B cell (primary cell): ENCODE results near the gene ZAR1L. TPM values are rescaled to one million over a fixed set of nuclear protein-coding genes. Genes with fewer than 3 reads are reported as not detected.

Experiments
- ATAC-seq: fragments of 200-7000 bp; cut with Tn5 transposase; one replicate; pipeline ENCODE4 v1.10.0; 2021; ENCODE audit warnings: low read depth, mild to moderate bottlenecking, moderate number of reproducible peaks, moderate library complexity
- CTCF ChIA-PET: fragments of 350-600 bp; sonication (Branson Sonifier 250); formaldehyde crosslinking; loops from one replicate; lab custom pipeline; 2021; ENCODE audit warnings: antibody characterized with exemption, inconsistent platforms; lab: Charles Lee
- POLR2A ChIA-PET: fragments of 350-600 bp; sonication (Branson Sonifier 250); formaldehyde crosslinking; loops from one replicate; lab custom pipeline; 2021; ENCODE audit warnings: antibody characterized with exemption; lab: Charles Lee
- DNase-seq: peaks from one replicate; pipeline ENCODE4 v3.0.0; 2013
- H2AFZ ChIP-seq: 2 replicates; pipeline ENCODE4 v1.6.1; 2012; ENCODE audit warnings: mild to moderate bottlenecking, low read depth, low read length; ENCODE audit not compliant: insufficient read depth, poor library complexity, severe bottlenecking
- H3K27ac ChIP-seq, 2 donors: 1 replicate in 1 of 2; 2 replicates in 1 of 2; pipeline ENCODE4 v1.5.1; 2012 to 2013; ENCODE audit warnings: low read length in 2 of 2, mild to moderate bottlenecking in 2 of 2, moderate library complexity in 1 of 2
- H3K27me3 ChIP-seq, 4 experiments: fragments of 200-600 bp in 1 of 4; sonication (generic) in 1 of 4; replicated peaks in 1 of 4; 1 replicate in 2 of 4; 2 replicates in 2 of 4; pipeline versions ENCODE4 v1.6.1 to v1.7.0; 2013 to 2016; ENCODE audit warnings: low read length in 3 of 4, mild to moderate bottlenecking in 2 of 4, mixed read lengths in 1 of 4, moderate library complexity in 1 of 4; ENCODE audit not compliant: insufficient read depth in 4 of 4, control insufficient read depth in 3 of 4; ENCODE audit errors: control extremely low read depth in 1 of 4
- H3K36me3 ChIP-seq, 2 experiments: replicated peaks in 1 of 2; 1 replicate in 1 of 2; 2 replicates in 1 of 2; pipeline versions ENCODE4 v1.6.1 to v1.7.1; 2013; ENCODE audit warnings: low read length in 1 of 2; ENCODE audit not compliant: insufficient read depth in 2 of 2, control insufficient read depth in 1 of 2; ENCODE audit errors: control extremely low read depth in 1 of 2, extremely low read depth in 1 of 2
- H3K4me1 ChIP-seq, 2 donors: fragments of 200-600 bp in 1 of 2; sonication (generic) in 1 of 2; 1 replicate in 1 of 2; 2 replicates in 1 of 2; pipeline versions ENCODE4 v1.5.1 to v1.6.1; 2013 to 2017; ENCODE audit warnings: low read length in 2 of 2; ENCODE audit not compliant: control insufficient read depth in 2 of 2, insufficient read depth in 2 of 2
- H3K4me2 ChIP-seq: replicated peaks from 2 replicates; pipeline ENCODE3; 2012; ENCODE audit warnings: mild to moderate bottlenecking, low read depth, low read length; ENCODE audit not compliant: poor library complexity, severe bottlenecking
- H3K4me3 ChIP-seq, 5 experiments: fragments of 200-600 bp in 1 of 5; sonication (generic) in 1 of 5; 1 replicate in 3 of 5; 2 replicates in 2 of 5; pipeline versions ENCODE4 v1.5.1 to v1.7.0; 2011 to 2016; ENCODE audit warnings: low read length in 4 of 5, mild to moderate bottlenecking in 4 of 5, low read depth in 2 of 5, control low read depth in 1 of 5, moderate library complexity in 1 of 5; ENCODE audit not compliant: insufficient read depth in 1 of 5; ENCODE audit errors: control extremely low read depth in 1 of 5, extremely low read depth in 1 of 5
- H3K79me2 ChIP-seq: fragments of 200-600 bp; sonication (generic); one replicate; pipeline ENCODE4 v1.6.0; 2016; ENCODE audit warnings: low read length; ENCODE audit not compliant: control insufficient read depth, insufficient read depth
- H3K9ac ChIP-seq: fragments of 200-600 bp; sonication (generic); 2 replicates; pipeline ENCODE4 v1.6.1; 2017; ENCODE audit warnings: mild to moderate bottlenecking, low read length, moderate library complexity
- H3K9me3 ChIP-seq, 3 donors: one replicate each; pipeline versions ENCODE4 v1.6.1 to v1.7.1; 2013; ENCODE audit warnings: low read length in 2 of 3; ENCODE audit not compliant: control insufficient read depth in 2 of 3, insufficient read depth in 1 of 3; ENCODE audit errors: control extremely low read depth in 1 of 3
- H4K20me1 ChIP-seq: 2 replicates; pipeline ENCODE4 v1.6.0; 2012; ENCODE audit warnings: mild to moderate bottlenecking, low read length; ENCODE audit not compliant: insufficient read depth, control insufficient read depth, poor library complexity, severe bottlenecking
- H3K27ac Mint-ChIP-seq: one replicate; pipeline ENCODE4 v1.8.0; 2021; ENCODE audit warnings: mixed read lengths
- H3K27me3 Mint-ChIP-seq: one replicate; pipeline ENCODE4 v1.8.0; 2021; ENCODE audit warnings: mixed read lengths
- H3K4me1 Mint-ChIP-seq: one replicate; pipeline ENCODE4 v1.8.0; 2021; ENCODE audit warnings: mixed read lengths
- H3K4me3 Mint-ChIP-seq: one replicate; pipeline ENCODE4 v1.8.0; 2021; ENCODE audit warnings: mixed read lengths
- H3K9me3 Mint-ChIP-seq: one replicate; pipeline ENCODE4 v1.8.0; 2022; ENCODE audit warnings: mixed read lengths; ENCODE audit not compliant: insufficient read depth
- CTCF ChIP-seq: fragments of 200-600 bp; IDR thresholded peaks from one replicate; pipeline ENCODE4 v1.8.0; 2022; ENCODE audit warnings: antibody characterized with exemption, mild to moderate bottlenecking
- EZH2 ChIP-seq: IDR thresholded peaks from 2 replicates; pipeline ENCODE4 v1.6.1; 2012; ENCODE audit warnings: borderline replicate concordance, low read depth, mild to moderate bottlenecking, moderate library complexity, low read length; ENCODE audit not compliant: insufficient read depth, poor library complexity, severe bottlenecking
- WGBS: methylation state at CpG from one replicate; pipeline ENCODE4 v1.1.5; 2013; ENCODE audit warnings: missing lambda C conversion rate; ENCODE audit not compliant: insufficient coverage; 5-methylcytosine and 5-hydroxymethylcytosine counted together
- intact Hi-C: fragments of 100-400 bp; cut with micrococcal nuclease; formaldehyde crosslinking; loops from one replicate; pipeline ENCODE4 v1.10.0; 2022
- polyA plus RNA-seq: library from polyadenylated mRNA; depleted of rRNA; stranded (reverse); fragments of >200 nt; gene quantifications from 2 replicates; pipeline ENCODE4 v1.2.3, GENCODE V29; 2012
- total RNA-seq, 2 donors: library from RNA; stranded (reverse); fragments of 120-200 nt in 1 of 2; gene quantifications; 1 replicate in 1 of 2; 2 replicates in 1 of 2; pipeline versions ENCODE4 v1.2.3 to v1.2.4, GENCODE V29; 2013 to 2022

The ZAR1L gene
- total and polyA plus RNA-seq, 2 donors (not counting 1 experiment from before 2014, with no cell fraction given): not detected

GRCh38 chr13:32347651-32348050 lies 32.5 kb upstream of the ZAR1L start:
- CTCF ChIA-PET: no interaction called here
- H3K4me1 Mint-ChIP-seq: no peaks in the 10 kb centered on the region
- no peak overlapping the region for H3K4me3 ChIP-seq
- no peak overlapping the region for H2AFZ ChIP-seq
- ATAC-seq (no peak), DNase-seq (no peak)
- no peak overlapping the region for H3K27ac Mint-ChIP-seq
- H3K27me3 ChIP-seq: no peaks in the 10 kb centered on the region
- H3K9me3 Mint-ChIP-seq: no peaks in the 10 kb centered on the region
- no peaks in the 10 kb centered on the region for H3K79me2 ChIP-seq
- POLR2A ChIA-PET: no interaction called here
- no peak for TF ChIP-seq EZH2
- no peak for TF ChIP-seq CTCF
- no peak overlapping the region for H3K27ac ChIP-seq
- peaks cover 0 to 2% of the 10 kb centered on the region in 2 experiments for H3K36me3 ChIP-seq
- H4K20me1 ChIP-seq: no peaks in the 10 kb centered on the region
- intact Hi-C loops: no loop called here
- no CpG with 5 or more reads among the region's 1 CpG for WGBS
- no peaks in the 10 kb centered on the region for H3K9me3 ChIP-seq
- H3K27me3 Mint-ChIP-seq: no peaks in the 10 kb centered on the region
- no peaks in the 10 kb centered on the region for H3K4me1 ChIP-seq
- no peak overlapping the region for H3K9ac ChIP-seq
- no peak overlapping the region for H3K4me2 ChIP-seq
- no peak overlapping the region for H3K4me3 Mint-ChIP-seq

- ChIA-PET CTCF (interaction anchor here (0.8 kb wide), 1 partner anchor 894 kb away, joined by 3 read pairs; no protein-coding TSS in a partner anchor), POLR2A (no interaction called here)
- Histone ChIP-seq H3K4me1 (no peaks in the 10 kb centered on the region), H3K4me2 (no peak overlapping the region), H3K27ac (no peak overlapping the region), H3K9ac (no peak overlapping the region), H2AFZ (no peak overlapping the region), H3K4me3 (no peak overlapping the region), H3K9me3 (peaks cover 0 to 2% (median 0%) of the 10 kb centered on the region in 3 donors), H4K20me1 (no peaks in the 10 kb centered on the region), H3K79me2 (no peaks in the 10 kb centered on the region), H3K27me3 (no peaks in the 10 kb centered on the region), H3K36me3 (peaks cover 0 to 7% of the 10 kb centered on the region in 2 experiments)
- H3K9me3 Mint-ChIP-seq: no peaks in the 10 kb centered on the region
- DNase-seq (no peak), ATAC-seq (no peak)
- peaks cover 2% of the 10 kb centered on the region for H3K4me1 Mint-ChIP-seq
- H3K27ac Mint-ChIP-seq: no peak overlapping the region
- no peak for TF ChIP-seq CTCF
- no CpG with 5 or more reads among the region's 3 CpGs for WGBS
- no peaks in the 10 kb centered on the region for H3K27me3 Mint-ChIP-seq
- H3K4me3 Mint-ChIP-seq: no peak overlapping the region
- intact Hi-C loops: no loop called here
Measured at GRCh38 chr13:32340914-32341313, 25.8 kb upstream of the ZAR1L start.
